NCI-H1092 (cell line): ENCODE measurements around the gene GMDS.
"Not testable (repeated sequence)": the region's sequence is repeated elsewhere in the genome, so short reads cannot be mapped to it uniquely, and the experiment has no call there.

Source experiments
- DNase-seq: peaks from one replicate; lab custom pipeline; 2025; lab: John Stamatoyannopoulos, UW

GMDS gene

GRCh38 chr6:1708122-1708521, 537.3 kb downstream of the GMDS start:
- no peak for DNase-seq

DNA sequence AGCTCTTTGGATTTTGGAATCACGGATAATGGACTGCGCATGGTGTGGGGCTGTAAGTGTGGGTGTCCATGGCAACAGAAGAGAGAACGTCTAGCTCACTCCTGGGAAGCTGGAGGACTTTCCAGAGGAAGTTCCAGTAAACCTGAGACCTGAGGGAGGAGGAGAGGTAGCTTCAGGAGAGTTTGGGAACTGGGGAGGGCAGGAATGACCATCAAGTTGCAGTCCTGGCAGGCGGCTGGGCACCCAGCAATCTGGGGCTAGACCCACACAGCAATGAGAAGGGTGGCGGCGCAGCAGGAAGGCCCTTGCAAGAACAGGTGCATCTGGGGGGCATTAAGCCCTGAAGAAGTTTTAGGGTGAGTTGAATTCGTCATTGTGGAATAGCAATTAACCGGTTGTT, 539.8 kb downstream of the GMDS start:
- DNase-seq = no peak

DNA sequence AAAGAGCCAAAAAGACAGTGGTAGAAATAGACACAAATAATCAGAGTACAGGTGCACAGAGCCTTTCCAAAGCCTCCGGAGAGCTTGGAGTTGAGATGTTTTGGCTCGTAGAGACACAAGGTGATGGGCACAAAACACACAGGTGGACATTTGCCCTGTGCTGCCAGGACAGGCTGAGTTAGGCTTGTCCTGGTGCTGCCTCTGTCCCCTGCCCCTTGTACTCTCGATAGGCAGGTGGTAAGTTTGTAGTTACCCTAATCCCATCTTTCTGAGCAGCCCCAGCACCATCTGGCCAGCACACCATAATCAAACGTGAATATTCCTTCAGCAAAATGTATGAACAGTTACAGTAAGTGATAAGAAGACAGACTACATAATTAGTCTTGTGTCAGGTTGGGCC, 540.2 kb downstream of the GMDS start:
- no peak for DNase-seq

- no peak for DNase-seq
Measured at GRCh38 chr6:1704711-1705110, 540.7 kb downstream of the GMDS start.

DNA sequence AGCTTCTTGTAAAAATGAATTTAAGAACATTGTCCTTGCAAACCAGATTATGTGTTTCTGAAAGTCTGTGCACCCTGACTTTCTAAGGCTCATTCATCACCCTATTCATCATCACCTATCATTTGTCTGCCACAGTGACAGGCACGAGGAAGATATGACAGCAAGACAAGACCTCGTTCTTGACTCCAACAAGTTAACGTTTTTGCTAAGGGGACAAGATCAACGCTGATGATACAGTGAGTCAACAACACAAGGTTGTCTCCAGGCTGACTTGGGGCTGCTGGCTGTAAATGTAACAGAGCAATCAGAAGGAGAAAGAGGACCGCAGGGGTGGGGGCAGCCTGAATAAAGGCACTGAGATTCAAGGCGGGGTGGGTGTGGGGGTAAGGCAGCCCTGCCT, 541.5 kb downstream of the GMDS start:
- DNase-seq = no peak

- DNase-seq = no peak
Measured at GRCh38 chr6:1703091-1703855, 542.1 kb downstream of the GMDS start.

- no peak for DNase-seq
Measured at GRCh38 chr6:1702580-1703051, 542.8 kb downstream of the GMDS start.

DNA sequence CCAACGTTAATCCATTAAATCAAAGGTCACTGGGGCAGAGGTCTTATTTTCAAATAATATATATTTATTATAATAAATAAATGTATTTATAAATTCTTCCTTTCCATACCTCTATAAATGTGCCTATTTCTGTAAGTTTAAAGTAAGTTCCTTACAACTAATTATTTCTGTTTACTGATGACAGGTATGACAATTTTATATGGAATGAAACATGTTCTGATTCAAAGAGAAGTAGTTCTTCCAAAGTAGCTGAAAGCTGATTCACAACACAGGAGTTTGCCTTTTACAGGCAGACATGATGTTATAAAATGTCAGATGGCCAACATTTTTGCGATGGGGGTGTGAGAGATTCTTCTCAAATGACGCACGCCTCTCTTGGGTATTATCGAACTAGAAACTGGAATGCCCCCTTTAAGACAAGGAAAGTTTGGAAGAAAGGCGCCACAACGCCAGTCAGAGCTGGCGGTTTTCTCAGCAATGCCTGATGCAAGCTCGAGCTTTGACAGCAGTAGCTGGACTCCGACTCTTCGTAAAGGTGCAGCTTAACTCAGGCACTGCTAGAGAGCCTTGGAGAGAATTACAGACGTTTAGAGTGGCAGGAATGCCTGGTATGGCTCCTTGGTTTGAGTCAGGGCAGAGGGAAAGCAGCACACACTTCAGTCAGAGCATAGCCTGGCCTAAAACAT, 543.6 kb downstream of the GMDS start:
- no peak for DNase-seq

DNA sequence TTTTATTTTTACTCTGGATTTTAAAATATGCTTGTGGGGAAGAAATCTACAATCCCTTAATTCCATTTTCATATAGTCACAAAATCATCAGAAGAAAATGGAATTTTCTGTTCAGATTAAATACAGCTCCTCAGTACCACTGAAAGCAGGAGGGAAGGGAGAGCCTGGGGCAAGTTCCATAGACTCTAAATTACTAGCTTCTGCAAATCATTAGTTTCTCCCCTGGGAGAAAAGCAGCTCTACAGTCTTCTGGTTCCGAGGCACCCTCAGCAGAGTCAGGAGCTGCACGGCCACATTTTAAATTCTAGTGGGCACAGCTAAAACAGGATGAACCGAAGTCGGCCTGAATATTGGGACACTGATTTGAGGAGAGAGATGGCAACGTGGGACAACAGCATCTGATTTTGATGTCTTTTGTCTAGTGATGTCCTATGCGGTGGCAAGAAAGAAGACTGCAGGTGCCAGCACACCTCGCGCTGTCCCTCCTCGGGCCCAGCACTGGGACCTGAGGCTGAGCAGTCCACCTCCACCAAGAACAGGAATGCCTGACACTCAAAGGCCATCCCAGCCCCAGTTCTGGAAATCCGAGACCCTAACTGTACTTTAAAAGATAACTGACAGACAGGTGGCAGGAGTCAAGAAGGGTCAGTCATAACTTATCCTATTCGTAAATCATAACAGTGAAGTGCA, 545.0 kb downstream of the GMDS start:
- no peak for DNase-seq

- no peak for DNase-seq
Measured at GRCh38 chr6:1698527-1698926, 546.9 kb downstream of the GMDS start.

GRCh38 chr6:1697688-1698351, 547.6 kb downstream of the GMDS start:
- DNase-seq = no peak

DNA sequence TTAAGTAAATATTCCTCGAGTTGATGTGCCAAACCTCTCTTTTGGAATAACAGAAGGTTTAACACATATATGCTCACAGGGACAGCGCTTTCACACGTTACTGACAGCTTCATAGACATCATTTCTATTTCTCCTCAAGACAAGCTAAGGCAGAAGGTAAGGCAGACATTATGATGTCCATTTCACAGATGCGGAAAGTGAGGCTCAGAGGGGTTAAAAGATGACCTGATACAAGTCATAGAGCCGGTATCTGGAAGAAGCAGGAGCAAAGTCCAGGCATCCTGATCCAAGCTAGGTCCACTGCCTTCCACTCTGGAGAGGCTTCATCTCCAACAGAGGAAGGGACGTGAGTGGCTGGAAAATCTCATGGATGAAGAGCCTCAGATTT, 548.9 kb downstream of the GMDS start:
- DNase-seq = no peak

- DNase-seq = no peak
Measured at GRCh38 chr6:1695546-1696462, 549.6 kb downstream of the GMDS start.

- not testable (repeated sequence) for DNase-seq
Measured at GRCh38 chr6:1691828-1692227, 553.6 kb downstream of the GMDS start.

- not testable (repeated sequence) for DNase-seq
Measured at GRCh38 chr6:1690656-1691055, 554.7 kb downstream of the GMDS start.

DNA sequence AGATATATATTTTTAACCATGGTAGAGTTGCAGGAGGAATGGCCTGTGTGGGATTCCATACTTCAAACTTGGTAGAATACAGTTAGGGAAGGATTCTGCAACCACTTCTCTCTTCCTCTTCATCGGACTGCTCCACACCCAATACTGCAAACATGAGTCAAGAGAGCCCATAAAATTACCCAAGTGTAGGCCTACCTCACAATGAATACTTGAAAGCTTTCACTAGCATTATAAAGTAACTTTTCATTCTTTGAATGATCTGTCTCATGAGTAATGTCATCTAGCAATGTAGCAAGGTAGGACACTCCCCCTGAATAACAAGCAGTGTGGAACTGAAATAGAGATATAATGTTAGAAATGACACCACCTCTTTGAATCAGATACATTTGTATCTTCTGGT, 556.3 kb downstream of the GMDS start:
- DNase-seq = no peak

GRCh38 chr6:1688396-1688795, 557.0 kb downstream of the GMDS start:
- no peak for DNase-seq

- no peak for DNase-seq
Measured at GRCh38 chr6:1687402-1687801, 558.0 kb downstream of the GMDS start.

- no peak for DNase-seq
Measured at GRCh38 chr6:1686117-1687098, 559.0 kb downstream of the GMDS start.

GRCh38 chr6:1679688-1680068, 565.7 kb downstream of the GMDS start:
- no peak for DNase-seq
